ENCODE measurements around the gene NTMT1.
"Not testable (repeated sequence)": the region's sequence is repeated elsewhere in the genome, so short reads cannot be mapped to it uniquely, and the experiment has no call there.

The NTMT1 gene, protein sequence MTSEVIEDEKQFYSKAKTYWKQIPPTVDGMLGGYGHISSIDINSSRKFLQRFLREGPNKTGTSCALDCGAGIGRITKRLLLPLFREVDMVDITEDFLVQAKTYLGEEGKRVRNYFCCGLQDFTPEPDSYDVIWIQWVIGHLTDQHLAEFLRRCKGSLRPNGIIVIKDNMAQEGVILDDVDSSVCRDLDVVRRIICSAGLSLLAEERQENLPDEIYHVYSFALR

DNA sequence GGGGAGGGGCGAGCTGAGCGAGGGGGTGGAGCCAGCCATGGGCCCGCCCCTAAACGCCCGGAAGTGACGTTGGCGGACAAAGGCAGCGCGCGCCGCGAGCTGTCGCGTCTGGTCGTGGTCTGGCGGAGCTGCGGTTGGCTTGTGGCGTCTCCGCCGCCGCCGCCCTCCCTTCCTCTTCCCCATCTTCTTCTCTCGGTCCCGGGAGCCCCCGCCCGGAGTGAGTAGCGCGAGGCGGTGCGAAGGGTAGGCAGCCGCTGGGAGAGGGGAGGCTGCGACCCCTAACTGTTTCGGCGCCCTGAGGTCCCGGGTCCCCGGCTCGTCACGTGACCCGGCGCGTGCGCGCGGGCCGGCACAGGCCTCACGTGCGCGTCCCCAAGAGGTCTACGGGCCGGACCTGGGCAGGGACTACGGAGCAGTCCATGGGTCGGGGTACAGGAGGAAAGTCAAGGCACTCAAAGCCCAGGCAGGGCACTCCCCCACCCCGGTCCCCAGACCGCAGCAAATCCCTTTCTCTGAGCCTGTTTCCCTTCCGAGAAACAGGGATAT lies at the start of gene NTMT1:
Gene NTMT1, plus strand, starts transcription at position 85 of the 546 bp plus-strand sequence. CDS start 6,541 bp downstream, outside the sequence.
- peak; percentile 97 for DNase-seq (ENCODE audit: low read depth)

DNA sequence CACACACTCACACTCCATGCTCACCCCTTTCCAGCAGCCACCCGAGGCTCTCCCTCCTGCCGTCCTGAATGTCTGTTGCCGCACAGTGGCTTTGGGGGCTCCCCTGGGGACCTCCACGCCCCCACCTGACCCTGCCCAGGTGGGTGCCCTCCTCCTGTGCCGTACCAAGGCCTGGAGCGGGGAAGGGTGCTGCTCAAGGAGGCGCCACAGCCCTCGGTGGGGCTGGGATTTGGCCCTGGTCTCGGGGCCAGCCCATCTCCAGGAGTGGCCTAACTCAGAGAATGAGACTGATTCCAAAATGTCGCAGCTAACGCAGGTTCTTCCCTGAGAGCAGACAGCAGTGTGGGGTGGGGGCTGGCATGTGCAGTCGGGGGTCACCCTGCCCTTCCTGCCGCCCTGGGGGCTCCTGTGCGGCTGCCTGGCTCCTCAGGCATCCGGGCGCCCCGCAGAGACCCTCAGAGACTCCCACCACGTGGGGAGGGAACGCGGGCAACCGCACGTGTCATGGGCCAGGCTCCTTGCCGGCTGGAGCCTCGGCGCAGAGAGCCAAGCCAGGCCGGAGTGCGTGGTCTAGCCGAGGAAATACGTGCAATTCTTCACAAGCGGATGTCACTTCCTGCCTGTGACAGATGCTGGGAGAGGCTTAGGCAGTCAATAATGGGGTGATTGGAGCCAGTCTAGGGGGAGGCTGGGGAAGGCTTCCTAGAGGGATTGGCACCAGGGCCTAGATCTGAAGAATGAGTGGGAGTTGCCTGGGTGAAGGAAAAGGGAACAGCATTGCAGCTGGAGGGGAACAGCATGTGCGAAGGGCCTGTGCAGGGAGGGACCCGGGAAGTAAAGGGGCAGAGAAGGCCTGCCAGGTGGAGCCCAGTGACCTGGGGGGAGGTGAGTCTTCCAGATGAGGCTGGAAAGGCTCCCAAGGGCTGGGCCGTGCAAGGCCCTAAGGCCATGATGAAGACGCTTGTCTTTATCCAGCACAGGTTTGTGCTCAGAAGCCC lies 49.1 kb upstream of the NTMT1 start:
- no peak for DNase-seq (ENCODE audit: low read depth)

DNA sequence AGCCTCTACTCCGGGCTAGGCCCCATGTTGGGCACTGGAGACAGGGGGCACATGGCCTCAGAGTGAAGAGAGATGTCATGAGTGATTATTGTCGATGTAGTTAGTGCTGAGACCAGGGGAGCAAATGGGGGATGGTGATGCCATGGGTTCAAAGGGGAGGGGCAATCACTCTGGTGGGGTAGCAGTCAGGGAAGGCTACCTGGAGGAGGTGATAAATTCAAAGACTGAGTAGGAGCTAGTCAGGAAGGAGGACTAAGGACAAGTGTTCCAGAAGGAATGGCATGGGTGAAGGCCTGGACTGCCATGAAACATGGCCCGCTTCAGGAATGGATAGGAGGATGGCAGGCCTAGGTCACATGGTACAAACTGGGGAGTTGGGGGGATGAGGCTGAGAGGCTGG lies 46.7 kb upstream of the NTMT1 start:
- no peak for DNase-seq (ENCODE audit: low read depth)

DNA sequence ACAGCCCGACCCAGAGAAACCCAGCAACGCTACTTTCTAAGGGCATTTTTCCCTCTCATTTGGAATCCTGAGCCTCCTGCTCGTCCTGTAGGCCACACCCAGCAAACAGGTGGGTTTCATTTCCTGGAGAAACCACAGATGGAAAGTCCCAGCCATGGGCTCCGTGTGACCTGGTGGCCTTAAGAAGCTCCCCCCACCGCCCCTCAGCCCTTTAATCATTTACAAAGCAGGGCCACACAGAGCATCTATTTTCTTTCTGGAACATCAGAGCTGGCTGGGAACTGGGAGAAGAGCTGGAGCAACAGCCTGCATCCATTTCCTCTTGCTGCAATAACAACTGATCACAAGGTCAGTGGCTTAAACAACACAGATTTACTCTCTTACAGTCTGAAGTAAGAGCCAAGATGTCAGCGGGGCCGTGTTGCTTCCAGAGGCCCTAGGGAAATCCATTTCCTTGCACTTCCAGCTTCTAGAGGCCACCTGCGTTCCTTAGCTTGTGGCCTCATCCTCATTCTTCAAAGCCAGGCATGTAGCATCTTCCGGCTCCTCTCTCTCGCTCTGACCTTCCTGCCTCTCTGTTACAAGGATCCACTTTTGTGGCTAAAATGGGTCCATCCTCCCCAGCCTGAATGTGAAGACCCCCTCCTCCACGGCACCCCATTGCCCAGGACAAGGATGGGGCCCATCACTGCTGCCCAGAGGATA lies 45.6 kb upstream of the NTMT1 start:
- no peak for DNase-seq (ENCODE audit: low read depth)

DNA sequence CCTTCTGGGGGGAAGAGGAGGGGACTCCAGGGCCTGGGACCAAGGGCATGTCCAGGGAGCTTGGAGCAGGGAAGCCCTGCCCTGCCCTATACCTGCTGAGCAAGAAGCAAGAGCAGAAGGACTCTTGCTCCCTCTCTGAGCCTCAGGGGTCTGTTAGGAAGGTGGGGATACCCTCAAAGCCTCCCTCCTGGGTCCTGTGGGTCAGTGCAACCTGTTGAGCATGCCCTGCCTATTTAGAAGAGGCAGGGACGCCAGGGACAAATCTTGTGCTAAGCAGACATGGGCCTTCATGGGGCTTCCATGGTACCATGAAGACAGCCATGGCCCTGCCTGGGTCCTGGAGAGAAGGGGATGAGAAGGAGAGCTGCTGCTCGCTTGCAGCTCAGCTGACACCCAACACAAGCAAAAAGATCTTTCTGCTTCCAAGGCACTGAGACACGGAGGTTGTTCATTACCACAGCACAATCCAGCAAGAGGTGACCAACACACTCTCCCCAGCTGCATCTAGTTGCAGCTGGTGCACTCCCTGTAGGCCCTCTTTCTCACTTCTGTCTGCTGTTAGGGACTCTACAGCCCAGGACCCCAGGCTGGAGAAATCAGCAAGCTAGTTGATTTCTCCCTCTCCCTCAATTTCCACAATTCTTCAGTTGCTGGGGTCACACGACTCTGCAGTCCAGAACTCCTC lies 44.3 kb upstream of the NTMT1 start:
- DNase-seq (ENCODE audit: low read depth), result no peak

DNA sequence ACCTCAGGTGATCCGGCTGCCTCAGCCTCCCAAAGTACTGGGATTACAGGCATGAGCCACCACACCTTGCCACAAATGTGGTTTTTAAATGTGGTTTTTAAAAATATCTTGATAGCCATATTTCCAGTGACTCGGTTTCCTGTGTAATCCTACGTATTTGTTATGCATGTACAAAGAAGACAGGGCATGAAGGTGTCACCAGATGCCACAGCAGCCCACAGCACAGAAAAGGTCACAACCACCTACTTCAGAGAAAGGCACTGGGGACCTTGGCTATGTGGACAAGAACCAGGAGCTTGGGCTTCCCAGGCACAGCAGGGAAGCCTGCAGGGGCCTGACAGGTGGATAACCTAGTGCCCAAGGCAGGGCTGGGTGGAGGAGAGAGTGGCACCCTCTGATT lies 43.1 kb upstream of the NTMT1 start:
- DNase-seq (ENCODE audit: low read depth), result no peak

DNA sequence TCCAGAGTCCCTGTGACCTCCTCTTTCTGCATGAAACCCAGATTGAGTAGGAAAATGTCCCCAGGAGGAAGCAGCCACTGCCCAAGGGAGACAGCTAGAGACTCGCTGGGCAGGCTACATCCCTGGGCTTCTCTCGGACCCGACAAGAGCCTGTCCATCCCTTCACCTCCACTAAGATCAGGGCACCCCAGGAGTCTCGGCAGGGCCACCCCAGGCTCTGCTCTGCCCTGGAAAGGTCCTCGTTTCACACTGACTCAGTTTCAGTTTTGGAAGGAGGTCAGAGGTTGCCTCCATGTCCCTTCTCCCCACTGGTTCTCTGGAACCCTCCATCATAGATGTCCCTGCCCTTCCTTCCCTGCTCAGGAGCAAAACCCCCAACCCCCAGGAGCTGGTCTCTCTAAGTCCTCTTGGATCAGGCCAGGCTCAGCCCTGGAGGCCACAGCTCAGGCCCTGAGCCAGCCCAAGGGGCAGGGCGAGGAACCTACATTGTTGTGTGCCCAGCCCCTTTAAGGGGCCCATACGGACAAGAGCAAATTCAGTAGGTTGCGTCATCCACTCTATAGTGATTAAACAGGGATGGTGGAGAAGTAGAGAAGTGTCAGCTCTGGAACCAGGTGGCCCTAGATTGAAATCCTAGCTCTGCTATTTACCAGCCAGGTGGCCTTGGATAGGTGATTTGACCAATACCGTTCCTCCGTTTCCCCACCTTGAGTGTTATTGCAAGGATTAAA lies 42.5 kb upstream of the NTMT1 start:
- DNase-seq (ENCODE audit: low read depth), result no peak

DNA sequence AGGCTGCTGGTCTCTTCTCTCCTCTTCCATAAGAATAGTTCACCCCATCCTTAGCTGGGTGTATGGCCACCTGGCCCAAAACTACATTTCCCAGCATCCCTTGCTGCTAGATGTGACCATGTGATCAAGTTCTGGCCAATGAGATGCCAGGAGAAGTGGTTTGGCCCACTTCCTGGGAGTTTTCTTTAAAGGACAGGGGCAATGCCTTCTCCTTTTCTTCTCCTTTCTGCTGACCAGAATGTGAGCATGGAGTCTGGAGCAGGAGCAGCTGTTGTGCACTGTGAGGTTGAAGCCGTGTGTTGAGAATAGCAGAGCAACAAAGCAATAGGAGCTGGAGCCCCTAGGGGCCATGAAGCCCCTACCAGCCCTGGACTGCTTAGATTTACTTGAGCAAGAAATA lies 41.8 kb upstream of the NTMT1 start:
- no peak for DNase-seq (ENCODE audit: low read depth)

DNA sequence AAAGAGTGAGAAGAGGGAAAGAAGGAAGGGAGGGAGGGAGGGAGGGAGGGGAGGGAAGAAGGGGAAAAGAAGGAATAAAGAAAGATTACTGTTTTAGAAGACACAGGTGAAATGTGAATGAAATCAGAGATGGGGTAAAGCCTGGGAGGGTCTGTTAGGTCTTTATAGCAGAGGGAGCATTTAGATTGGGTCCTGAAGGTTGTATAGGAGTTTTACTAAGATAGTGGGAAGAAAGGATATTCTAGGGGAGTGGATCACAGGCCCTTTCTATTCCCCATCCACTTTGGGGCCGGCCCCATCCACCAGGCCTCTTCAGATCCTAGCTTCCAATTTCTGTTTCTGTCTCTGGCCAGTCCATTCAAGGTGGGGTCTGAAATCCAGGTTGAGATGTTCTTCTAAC lies 40.6 kb upstream of the NTMT1 start:
- no peak for DNase-seq (ENCODE audit: low read depth)

DNA sequence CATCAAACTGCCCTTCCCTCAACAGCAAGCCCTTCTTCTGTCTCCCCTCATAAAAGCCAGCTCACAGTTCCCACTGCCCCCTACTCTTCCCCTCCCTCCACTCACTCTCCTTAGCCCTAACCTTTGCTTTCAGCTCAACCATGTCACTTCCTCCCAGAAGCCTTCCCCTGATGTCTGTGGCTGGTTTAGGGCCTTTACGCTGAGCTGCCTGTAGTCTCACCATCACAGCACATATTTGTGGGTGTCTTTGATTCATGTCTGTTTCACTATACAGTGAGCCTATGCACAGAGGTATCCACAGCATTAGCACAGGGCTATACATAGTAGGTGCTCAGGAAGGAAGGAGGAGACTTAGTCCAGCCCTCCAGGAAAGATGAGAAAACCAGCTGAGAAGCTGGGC lies 39.7 kb upstream of the NTMT1 start:
- no peak for DNase-seq (ENCODE audit: low read depth)

DNA sequence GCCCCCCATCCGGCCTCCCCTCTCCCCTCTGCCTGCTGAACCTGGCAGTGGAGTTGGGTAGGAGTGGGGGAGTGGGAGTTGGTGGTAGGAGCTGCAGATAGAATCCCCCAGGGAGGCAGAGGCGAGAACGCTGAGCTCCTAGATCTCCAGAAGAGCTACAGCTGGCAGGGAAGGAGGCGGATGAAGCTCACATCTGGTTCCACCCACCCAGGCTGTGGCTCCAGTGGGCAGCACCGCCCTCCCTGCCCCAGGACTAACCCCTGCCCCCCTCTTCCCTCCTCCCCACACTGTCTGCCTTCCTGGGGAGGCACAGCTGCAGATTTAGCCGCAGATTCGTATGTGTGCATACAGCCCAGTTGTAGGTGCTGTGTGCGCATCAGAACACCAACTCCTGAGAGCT lies 39.3 kb upstream of the NTMT1 start:
- no peak for DNase-seq (ENCODE audit: low read depth)

DNA sequence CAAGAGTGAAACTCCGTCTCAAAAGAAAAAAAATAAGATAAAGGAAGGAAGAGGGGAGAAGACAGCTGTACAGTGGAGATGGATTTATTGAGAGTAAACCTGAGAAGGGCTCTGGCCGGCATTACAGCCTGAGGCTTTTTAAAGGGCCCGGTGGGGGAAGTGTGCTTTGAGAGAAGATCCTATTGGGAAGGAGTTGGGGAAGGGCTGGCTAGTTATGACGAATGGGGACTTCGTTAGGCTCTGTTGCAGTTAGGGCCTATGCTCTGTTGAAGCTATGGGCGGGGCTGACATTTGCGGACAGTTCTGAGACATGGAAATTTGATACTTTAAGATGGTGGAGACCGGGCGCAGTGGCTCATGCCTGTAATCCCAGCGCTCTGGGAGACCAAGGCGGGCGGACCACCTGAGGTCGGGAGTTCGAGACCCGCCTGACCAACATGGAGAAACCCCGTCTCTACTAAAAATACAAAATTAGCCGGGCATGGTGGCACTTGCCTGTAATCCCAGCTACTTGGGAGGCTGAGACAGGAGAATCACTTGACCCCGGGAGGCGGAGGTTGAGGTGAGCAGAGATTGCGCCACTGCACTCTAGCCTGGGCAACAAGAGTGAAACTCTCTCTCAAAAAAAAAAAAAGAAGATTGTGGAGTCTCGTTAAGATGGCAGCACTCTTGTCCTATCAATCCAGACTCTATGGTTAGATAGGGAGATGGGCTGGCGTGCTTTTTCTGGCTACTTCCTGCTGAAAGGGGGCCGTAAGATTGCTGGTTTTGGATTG lies 38.3 kb upstream of the NTMT1 start:
- DNase-seq (ENCODE audit: low read depth), result no peak

DNA sequence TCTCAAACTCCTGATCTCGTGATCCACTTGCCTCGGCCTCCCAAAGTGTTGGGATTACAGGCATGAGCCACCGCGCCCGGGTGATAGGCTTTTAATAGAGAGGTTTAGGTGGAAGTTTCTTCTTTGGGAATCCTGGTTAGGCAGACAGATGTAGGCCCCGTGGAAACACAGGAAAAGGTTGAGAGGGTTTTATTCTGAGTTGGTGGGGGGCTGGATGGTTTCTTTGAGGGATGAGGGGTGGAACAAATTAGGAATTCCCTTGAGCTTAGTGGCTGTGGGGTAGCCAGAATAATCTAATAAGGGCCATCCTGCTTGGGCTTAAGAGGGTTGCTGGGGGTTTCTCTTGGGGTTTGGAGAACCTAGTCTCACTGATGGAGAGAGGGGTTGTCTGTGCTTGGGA lies 35.5 kb upstream of the NTMT1 start:
- no peak for DNase-seq (ENCODE audit: low read depth)

DNA sequence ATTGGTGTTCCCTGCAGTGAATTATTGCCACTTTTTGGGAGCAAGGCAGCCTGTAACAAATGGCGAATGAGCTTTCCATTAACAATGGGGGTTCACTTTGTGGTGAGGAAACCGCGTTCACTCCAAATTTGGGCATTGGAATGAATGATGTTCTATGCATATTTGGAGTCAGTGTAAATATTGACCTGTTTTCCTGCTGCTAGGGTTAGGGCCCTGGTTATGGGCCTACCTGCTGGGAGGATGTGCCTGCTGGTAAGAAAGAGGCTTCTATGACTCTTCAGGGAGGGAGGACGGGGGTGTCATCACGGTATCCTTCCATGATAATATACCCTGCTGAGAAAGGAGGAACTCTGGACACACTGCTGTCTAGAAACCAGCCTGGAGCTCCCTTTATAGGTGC lies 34.0 kb upstream of the NTMT1 start:
- no peak for DNase-seq (ENCODE audit: low read depth)

DNA sequence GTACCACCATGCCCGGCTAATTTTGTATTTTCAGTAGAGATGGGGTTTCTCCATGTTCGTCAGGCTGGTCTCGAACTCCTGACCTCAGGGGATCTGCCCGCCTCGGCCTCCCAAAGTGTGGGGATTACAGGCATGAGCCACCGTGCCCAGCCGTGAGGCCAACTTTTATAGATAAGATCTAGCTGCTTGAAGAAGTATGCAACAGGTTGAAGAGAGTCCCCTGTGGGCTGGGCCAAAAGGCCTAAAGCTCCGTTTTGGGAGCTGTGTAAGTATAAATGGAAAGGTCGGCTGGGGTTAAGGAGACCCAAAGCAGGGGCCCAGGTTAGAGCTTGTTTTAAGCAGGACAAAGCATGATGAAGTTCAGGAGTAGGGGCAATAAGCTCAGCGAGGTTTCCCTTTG lies 33.2 kb upstream of the NTMT1 start:
- DNase-seq (ENCODE audit: low read depth), result not testable (repeated sequence)

DNA sequence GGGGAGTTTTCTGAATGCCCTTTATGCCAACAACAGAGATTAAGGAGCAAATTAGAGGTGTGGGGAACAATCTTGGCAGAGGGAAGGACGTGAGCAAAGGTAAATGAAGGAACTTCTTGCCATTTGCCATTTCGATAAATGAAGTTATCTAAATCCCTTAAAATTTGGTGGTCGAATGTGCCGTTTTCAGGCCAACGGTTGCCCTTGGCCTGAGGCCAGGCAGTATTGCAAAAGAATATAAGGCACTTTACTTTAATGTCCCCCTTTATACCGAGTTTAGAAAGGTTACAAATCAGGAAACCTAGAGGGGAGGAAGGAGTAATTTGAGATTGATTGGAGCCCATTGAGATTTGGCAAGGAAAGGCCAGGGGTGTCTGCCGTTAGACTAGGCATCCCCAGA lies 31.3 kb upstream of the NTMT1 start:
- DNase-seq (ENCODE audit: low read depth), result no peak

DNA sequence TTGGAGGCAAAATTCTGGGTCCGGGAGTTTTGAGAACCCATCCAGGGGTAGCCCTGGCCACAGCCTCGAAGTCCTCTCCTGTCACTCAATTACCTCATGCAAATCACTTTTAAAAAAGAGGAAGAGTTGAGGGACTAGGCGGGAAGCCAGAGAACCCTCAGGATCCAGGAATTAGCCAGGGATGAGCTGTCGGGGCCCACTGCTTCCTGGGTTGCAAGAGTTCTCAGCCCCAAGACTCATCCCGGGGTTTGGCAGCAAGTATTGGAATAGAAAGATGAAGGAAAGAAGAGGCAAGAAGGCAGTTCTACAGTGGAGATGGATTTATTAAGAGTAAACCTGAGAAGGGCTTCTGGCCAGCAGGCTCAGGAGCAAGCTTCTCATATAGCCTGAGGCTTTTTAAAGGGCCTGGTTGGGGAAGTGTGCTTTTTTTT lies 30.6 kb upstream of the NTMT1 start:
- no peak for DNase-seq (ENCODE audit: low read depth)

DNA sequence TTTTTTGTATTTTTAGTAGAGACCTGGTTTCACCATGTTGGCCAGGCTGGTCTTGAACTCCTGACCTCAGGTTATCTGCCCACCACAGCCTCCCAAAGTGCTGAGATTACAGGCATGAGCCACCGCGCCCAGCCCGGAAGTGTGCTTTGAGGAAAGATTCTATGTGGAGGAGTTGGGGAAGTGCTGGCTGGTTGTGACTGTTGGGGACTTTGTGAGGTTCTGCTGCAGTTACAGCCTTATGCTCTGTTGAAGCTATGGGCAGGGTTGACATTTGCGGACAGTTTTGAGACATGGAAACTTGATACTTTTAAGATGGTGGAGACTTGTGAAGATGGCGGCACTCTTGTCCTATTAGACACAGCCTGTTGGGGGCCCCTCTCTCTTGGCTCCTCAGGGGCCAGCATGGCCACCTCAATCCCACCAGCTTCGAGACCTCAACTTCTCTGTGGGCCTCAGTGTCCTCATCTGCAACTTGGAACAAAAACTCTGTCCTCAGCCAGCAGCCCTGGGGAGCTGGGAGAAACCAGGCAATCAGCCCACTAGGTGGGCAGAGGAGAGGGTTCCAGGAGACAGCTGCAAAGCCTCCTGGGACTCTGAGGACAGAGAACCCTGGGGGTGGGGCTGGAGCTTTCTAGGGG lies 29.9 kb upstream of the NTMT1 start:
- DNase-seq (ENCODE audit: low read depth), result no peak

DNA sequence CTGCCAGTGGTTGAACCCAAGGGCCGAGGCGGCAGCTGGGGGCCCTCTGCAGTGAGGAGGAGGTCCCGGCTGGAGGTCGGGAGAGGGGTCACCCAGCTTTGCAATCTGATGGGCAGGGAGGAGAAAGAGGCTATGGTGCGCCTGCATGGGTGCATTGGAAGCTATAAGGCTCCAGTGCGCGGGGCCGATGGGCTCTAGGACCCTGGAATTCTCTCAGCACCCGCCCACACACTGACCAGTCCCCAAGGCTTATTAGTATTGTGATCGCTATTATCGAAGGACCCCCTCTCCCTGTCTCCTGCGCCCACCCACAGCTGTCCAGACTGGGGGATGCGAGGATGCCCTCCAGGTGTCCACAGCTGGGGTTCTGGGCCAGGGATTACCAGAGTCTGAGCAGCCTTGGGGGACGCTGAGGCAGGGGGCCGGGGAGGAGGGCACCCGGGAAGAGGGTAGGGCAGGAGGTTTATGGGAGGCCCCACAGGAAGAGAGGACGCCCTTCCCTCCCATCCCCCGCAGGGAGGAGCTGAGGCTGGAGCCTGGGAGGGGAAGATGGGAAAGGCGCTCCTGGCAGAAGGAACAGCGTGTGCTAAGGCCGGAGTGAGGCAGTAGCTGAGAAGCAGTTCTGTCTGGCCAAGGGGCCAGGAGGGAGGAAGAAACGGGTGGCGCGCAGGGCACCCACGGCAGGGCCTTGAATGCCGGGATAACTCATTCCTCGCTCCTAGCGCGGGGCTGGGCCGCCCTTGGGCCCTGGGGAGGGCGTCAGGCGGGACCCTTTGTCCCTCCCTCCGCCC lies 29.2 kb upstream of the NTMT1 start:
- no peak for DNase-seq (ENCODE audit: low read depth)

Measured in stimulated activated CD8-positive, alpha-beta memory T cell treated with anti-CD3 and anti-CD28 coated beads, Interleukin-15, amount 100 ng/mL, for 24 hours (primary cell).